ENCODE results near the gene PPM1N.

DNA sequence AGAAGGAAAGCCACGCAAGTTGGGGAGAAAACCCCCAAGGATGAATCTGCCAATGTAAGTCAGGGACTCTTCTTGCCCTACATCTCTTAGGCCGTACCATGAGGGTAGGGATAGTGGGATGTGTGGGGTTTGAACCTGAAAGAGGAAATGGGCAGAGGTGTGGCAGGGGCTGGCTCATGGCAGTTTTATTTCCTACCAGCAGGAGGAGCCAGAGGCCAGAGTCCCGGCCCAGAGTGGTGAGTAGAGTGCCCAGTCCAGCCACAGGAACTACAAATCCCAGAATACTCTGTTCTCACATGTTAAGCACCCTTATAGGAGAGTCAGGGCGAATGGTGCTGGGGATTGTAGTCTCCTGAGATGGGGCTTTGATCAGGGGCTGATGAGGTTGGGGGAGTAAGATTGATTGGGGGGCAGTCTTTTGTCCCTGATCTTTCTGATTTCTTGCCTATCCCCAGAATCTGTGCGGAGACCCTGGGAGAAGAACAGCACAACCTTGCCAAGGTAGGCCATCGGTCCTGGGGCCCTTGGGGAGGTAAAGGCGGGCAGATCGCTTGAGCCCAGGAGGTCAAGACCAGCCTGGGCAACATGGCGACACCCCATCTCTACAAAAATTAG, 25.5 kb downstream of the PPM1N start:
- TF ChIP-seq, protein P1, sequence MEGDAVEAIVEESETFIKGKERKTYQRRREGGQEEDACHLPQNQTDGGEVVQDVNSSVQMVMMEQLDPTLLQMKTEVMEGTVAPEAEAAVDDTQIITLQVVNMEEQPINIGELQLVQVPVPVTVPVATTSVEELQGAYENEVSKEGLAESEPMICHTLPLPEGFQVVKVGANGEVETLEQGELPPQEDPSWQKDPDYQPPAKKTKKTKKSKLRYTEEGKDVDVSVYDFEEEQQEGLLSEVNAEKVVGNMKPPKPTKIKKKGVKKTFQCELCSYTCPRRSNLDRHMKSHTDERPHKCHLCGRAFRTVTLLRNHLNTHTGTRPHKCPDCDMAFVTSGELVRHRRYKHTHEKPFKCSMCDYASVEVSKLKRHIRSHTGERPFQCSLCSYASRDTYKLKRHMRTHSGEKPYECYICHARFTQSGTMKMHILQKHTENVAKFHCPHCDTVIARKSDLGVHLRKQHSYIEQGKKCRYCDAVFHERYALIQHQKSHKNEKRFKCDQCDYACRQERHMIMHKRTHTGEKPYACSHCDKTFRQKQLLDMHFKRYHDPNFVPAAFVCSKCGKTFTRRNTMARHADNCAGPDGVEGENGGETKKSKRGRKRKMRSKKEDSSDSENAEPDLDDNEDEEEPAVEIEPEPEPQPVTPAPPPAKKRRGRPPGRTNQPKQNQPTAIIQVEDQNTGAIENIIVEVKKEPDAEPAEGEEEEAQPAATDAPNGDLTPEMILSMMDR (conservative IDR thresholded peaks at IDR 0.05 in 1 of 2, IDR thresholded peaks at IDR 0.05 in 1 of 2; ENCODE audit: low read depth in 1 of 2, low read length in 2 of 2), result peak; percentile 79 to 88
- TF ChIP-seq EZH2 (IDR thresholded peaks at IDR 0.05; ENCODE audit: low read length, missing control alignments), result no peak
